ENCODE measurements around the gene MED26.

The MED26 gene

GRCh38 chr19:16579381-16579780, 48.6 kb downstream of the MED26 start:
- Histone ChIP-seq H3K4me3 (ENCODE audit: low read depth, low read length) (no peak overlapping the region), H3K27ac (no peak overlapping the region), H3K4me2 (ENCODE audit: low read length) (no peak overlapping the region), H3K27me3 (ENCODE audit: control insufficient read depth, insufficient read depth, low read length) (no peaks in the 10 kb centered on the region), H2AFZ (no peak overlapping the region), H3K9ac (no peak overlapping the region), H3K36me3 (ENCODE audit: control insufficient read depth, insufficient read depth, low read length) (no peaks in the 10 kb centered on the region), H3K4me1 (peaks cover 38% of the 10 kb centered on the region), H3K79me2 (peaks cover 72% of the 10 kb centered on the region), H3K9me3 (ENCODE audit: control insufficient read depth, low read length) (no peaks in the 10 kb centered on the region)
- no peak for TF ChIP-seq CTCF (IDR thresholded peaks at IDR 0.05)

- Histone ChIP-seq H3K9ac (no peak overlapping the region), H3K79me2 (peaks cover 79% of the 10 kb centered on the region), H3K4me2 (ENCODE audit: low read length) (no peak overlapping the region), H2AFZ (no peak overlapping the region), H3K4me1 (peaks cover 33% of the 10 kb centered on the region), H3K27me3 (ENCODE audit: control insufficient read depth, insufficient read depth, low read length) (no peaks in the 10 kb centered on the region), H3K27ac (no peak overlapping the region), H3K4me3 (ENCODE audit: low read depth, low read length) (no peak overlapping the region), H3K36me3 (ENCODE audit: control insufficient read depth, insufficient read depth, low read length) (no peaks in the 10 kb centered on the region), H3K9me3 (ENCODE audit: control insufficient read depth, low read length) (no peaks in the 10 kb centered on the region)
- no peak for TF ChIP-seq CTCF (IDR thresholded peaks at IDR 0.05)
Observed at GRCh38 chr19:16577531-16577985, 50.4 kb downstream of the MED26 start.

GRCh38 chr19:16576690-16577530, 51.1 kb downstream of the MED26 start:
- H2AFZ ChIP-seq: no peak overlapping the region
- H3K4me2 ChIP-seq (ENCODE audit: low read length): no peak overlapping the region
- TF ChIP-seq CTCF (IDR thresholded peaks at IDR 0.05): no peak
- no peak overlapping the region for H3K4me3 ChIP-seq (ENCODE audit: low read depth, low read length)
- no peak overlapping the region for H3K9ac ChIP-seq
- peaks cover 75% of the 10 kb centered on the region for H3K79me2 ChIP-seq
- no peaks in the 10 kb centered on the region for H3K36me3 ChIP-seq (ENCODE audit: control insufficient read depth, insufficient read depth, low read length)
- no peaks in the 10 kb centered on the region for H3K9me3 ChIP-seq (ENCODE audit: control insufficient read depth, low read length)
- H3K4me1 ChIP-seq: peaks cover 27% of the 10 kb centered on the region
- no peak overlapping the region for H3K27ac ChIP-seq
- no peaks in the 10 kb centered on the region for H3K27me3 ChIP-seq (ENCODE audit: control insufficient read depth, insufficient read depth, low read length)

- no peak for TF ChIP-seq CTCF (IDR thresholded peaks at IDR 0.05)
- Histone ChIP-seq H3K9me3 (ENCODE audit: control insufficient read depth, low read length) (no peaks in the 10 kb centered on the region), H3K36me3 (ENCODE audit: control insufficient read depth, insufficient read depth, low read length) (no peaks in the 10 kb centered on the region), H3K27me3 (ENCODE audit: control insufficient read depth, insufficient read depth, low read length) (no peaks in the 10 kb centered on the region), H3K4me2 (ENCODE audit: low read length) (no peak overlapping the region), H3K4me3 (ENCODE audit: low read depth, low read length) (no peak overlapping the region), H3K79me2 (peaks cover 78% of the 10 kb centered on the region), H3K27ac (no peak overlapping the region), H3K9ac (no peak overlapping the region), H3K4me1 (peaks cover 22% of the 10 kb centered on the region), H2AFZ (no peak overlapping the region)
Observed at GRCh38 chr19:16575861-16576689, 51.9 kb downstream of the MED26 start.

All from parathyroid adenoma (tissue), 2 donors.